Natural killer cell (primary cell): ENCODE measurements around the gene CDK4. TPM values are rescaled to one million over a fixed set of nuclear protein-coding genes. Genes with fewer than 3 reads are reported as not detected.

Experiments used
- ATAC-seq, 3 donors: fragments of 150-1000 bp in 2 of 3; fragments of 200-7000 bp in 1 of 3; cut with Tn5 transposase; 1 replicate in 1 of 3; 2 replicates in 2 of 3; pipeline ENCODE4 v1.10.0; 2021; ENCODE audit warnings: mild to moderate bottlenecking in 2 of 3, moderate library complexity in 2 of 3
- DNase-seq, 2 donors: peaks; one replicate each; pipeline versions ENCODE4 v3.0.0 to v3.0.0-alpha.2; 2013 to 2021; ENCODE audit warnings: mixed read lengths in 1 of 2
- H3K27ac ChIP-seq: one replicate; pipeline ENCODE4 v1.5.1; 2013; ENCODE audit warnings: mild to moderate bottlenecking, low read length
- H3K27me3 ChIP-seq: one replicate; pipeline ENCODE4 v1.6.1; 2013; ENCODE audit warnings: low read length; ENCODE audit not compliant: control insufficient read depth, insufficient read depth
- H3K36me3 ChIP-seq: one replicate; pipeline ENCODE4 v1.6.1; 2013; ENCODE audit warnings: low read length; ENCODE audit not compliant: control insufficient read depth, insufficient read depth
- H3K4me1 ChIP-seq: one replicate; pipeline ENCODE4 v1.6.1; 2013; ENCODE audit warnings: low read length; ENCODE audit not compliant: control insufficient read depth, insufficient read depth
- H3K4me3 ChIP-seq: one replicate; pipeline ENCODE4 v1.5.1; 2013; ENCODE audit warnings: low read length
- H3K9me3 ChIP-seq: one replicate; pipeline ENCODE4 v1.6.1; 2013; ENCODE audit warnings: low read length; ENCODE audit not compliant: control insufficient read depth, insufficient read depth
- H3K27ac Mint-ChIP-seq, 2 donors: one replicate each; pipeline ENCODE4 v1.8.0; 2022; ENCODE audit warnings: mild to moderate bottlenecking in 2 of 2, mixed read lengths in 2 of 2, moderate library complexity in 1 of 2
- H3K27me3 Mint-ChIP-seq, 2 donors: one replicate each; pipeline ENCODE4 v1.8.0; 2022; ENCODE audit warnings: low read depth in 2 of 2, mixed read lengths in 2 of 2
- H3K36me3 Mint-ChIP-seq: one replicate; pipeline ENCODE4 v1.8.0; 2022; ENCODE audit warnings: mixed read lengths
- H3K4me1 Mint-ChIP-seq, 2 donors: one replicate each; pipeline ENCODE4 v1.8.0; 2022; ENCODE audit warnings: mixed read lengths in 2 of 2
- H3K4me3 Mint-ChIP-seq: one replicate; pipeline ENCODE4 v1.8.0; 2022; ENCODE audit warnings: mild to moderate bottlenecking, moderate library complexity, mixed read lengths
- H3K9me3 Mint-ChIP-seq, 2 donors: one replicate each; pipeline ENCODE4 v1.8.0; 2022; ENCODE audit warnings: mixed read lengths in 2 of 2
- CTCF ChIP-seq: fragments of 200-600 bp; IDR thresholded peaks from one replicate; pipeline ENCODE4 v1.8.0; 2022; ENCODE audit warnings: antibody characterized with exemption
- WGBS: methylation state at CpG from one replicate; pipeline ENCODE4 v1.1.7; 2013; ENCODE audit warnings: missing lambda C conversion rate; ENCODE audit not compliant: insufficient coverage; 5-methylcytosine and 5-hydroxymethylcytosine counted together
- intact Hi-C: fragments of 100-400 bp; cut with micrococcal nuclease; formaldehyde crosslinking; loops from one replicate; pipeline ENCODE4 v1.14.2; 2022
- total RNA-seq, 4 donors: library from RNA; stranded (reverse); fragments of 120-200 nt in 1 of 4; gene quantifications; one replicate each; pipeline versions ENCODE4 v1.2.3 to v1.2.4, GENCODE V29; 2013 to 2022

The CDK4 gene
- total RNA-seq, 3 donors from 2014 or later (not counting 1 experiment from before 2014, with no cell fraction given), result 30.7 to 39.5 (median 37.7) TPM

- ATAC-seq, result no peak
Observed at GRCh38 chr12:57779736-57780135, 27.6 kb upstream of the CDK4 start.

GRCh38 chr12:57777911-57778310, 25.8 kb upstream of the CDK4 start:
- Mint-ChIP-seq H3K4me3 (no peak overlapping the region), H3K27me3 (no peaks in the 10 kb centered on the region), H3K9me3 (no peaks in the 10 kb centered on the region), H3K36me3 (no peaks in the 10 kb centered on the region), H3K4me1 (peaks cover 19% of the 10 kb centered on the region in 2 donors), H3K27ac (no peak overlapping the region)
- peaks cover 34% of the 10 kb centered on the region for H3K4me1 ChIP-seq
- no peaks in the 10 kb centered on the region for H3K27me3 ChIP-seq
- no peak for ATAC-seq
- WGBS, result 95% methylated on average over 6 of the region's 7 CpGs
- intact Hi-C loops, result no loop called here
- H3K4me3 ChIP-seq, result no peak overlapping the region
- no peak overlapping the region for H3K27ac ChIP-seq
- no peaks in the 10 kb centered on the region for H3K9me3 ChIP-seq
- no peak for DNase-seq
- TF ChIP-seq CTCF, result no peak
- H3K36me3 ChIP-seq, result no peaks in the 10 kb centered on the region

More at GRCh38 chr12:57779736-57780135, 27.6 kb upstream of the CDK4 start:
- no peak for DNase-seq
- Mint-ChIP-seq H3K4me3 (no peak overlapping the region), H3K4me1 (peaks cover 26 to 27% of the 10 kb centered on the region in 2 donors), H3K36me3 (no peaks in the 10 kb centered on the region), H3K27ac (no peak overlapping the region), H3K27me3 (no peaks in the 10 kb centered on the region), H3K9me3 (no peaks in the 10 kb centered on the region)
- intact Hi-C loops, result loop anchor here (5.0 kb wide), 1 partner anchor 68 kb away; the partner anchor contains the start of gene CTDSP2
- no peak overlapping the region for H3K4me3 ChIP-seq
- no peak for TF ChIP-seq CTCF
- H3K27me3 ChIP-seq, result no peaks in the 10 kb centered on the region
- H3K27ac ChIP-seq, result no peak overlapping the region
- H3K9me3 ChIP-seq, result no peaks in the 10 kb centered on the region
- no peaks in the 10 kb centered on the region for H3K36me3 ChIP-seq
- H3K4me1 ChIP-seq, result peaks cover 36% of the 10 kb centered on the region
- WGBS, result 89% methylated on average over 1 of the region's 1 CpG

GRCh38 chr12:57777367-57777766, 25.3 kb upstream of the CDK4 start:
- Mint-ChIP-seq H3K27me3 (no peaks in the 10 kb centered on the region), H3K4me1 (peaks cover 16 to 17% of the 10 kb centered on the region in 2 donors), H3K27ac (no peak overlapping the region), H3K9me3 (no peaks in the 10 kb centered on the region), H3K36me3 (no peaks in the 10 kb centered on the region), H3K4me3 (no peak overlapping the region)
- Histone ChIP-seq H3K9me3 (no peaks in the 10 kb centered on the region), H3K36me3 (no peaks in the 10 kb centered on the region), H3K27ac (no peak overlapping the region), H3K4me3 (no peak overlapping the region), H3K4me1 (peaks cover 33% of the 10 kb centered on the region), H3K27me3 (no peaks in the 10 kb centered on the region)
- WGBS, result 95% methylated on average over 3 of the region's 7 CpGs
- intact Hi-C loops, result no loop called here
- TF ChIP-seq CTCF, result no peak
- ATAC-seq (no peak), DNase-seq (no peak)

- Mint-ChIP-seq H3K36me3 (no peaks in the 10 kb centered on the region), H3K27ac (no peak overlapping the region)
- intact Hi-C loops, result no loop called here
Observed at GRCh38 chr12:57776247-57776587, 24.1 kb upstream of the CDK4 start.

More at GRCh38 chr12:57776247-57776587, 24.1 kb upstream of the CDK4 start:
- Histone ChIP-seq H3K4me3 (no peak overlapping the region), H3K9me3 (no peaks in the 10 kb centered on the region), H3K27me3 (no peaks in the 10 kb centered on the region), H3K27ac (no peak overlapping the region), H3K4me1 (peaks cover 34% of the 10 kb centered on the region), H3K36me3 (no peaks in the 10 kb centered on the region)
- Mint-ChIP-seq H3K4me1 (peaks cover 14% of the 10 kb centered on the region in 2 donors), H3K9me3 (no peaks in the 10 kb centered on the region), H3K4me3 (no peak overlapping the region), H3K27me3 (no peaks in the 10 kb centered on the region)
- ATAC-seq (no peak), DNase-seq (no peak)
- no peak for TF ChIP-seq CTCF
- 88% methylated on average over 2 of the region's 2 CpGs for WGBS
